CD4-positive, alpha-beta T cell treated with Interleukin-17A for 1 hour (primary cell): ENCODE measurements around the gene WIPI1.
"Not testable (repeated sequence)": the region's sequence is repeated elsewhere in the genome, so short reads cannot be mapped to it uniquely, and the experiment has no call there.

ENCODE experiments used
- DNase-seq: peaks from one replicate; pipeline ENCODE4 v3.0.0-alpha.2; 2020

WIPI1 gene

DNA sequence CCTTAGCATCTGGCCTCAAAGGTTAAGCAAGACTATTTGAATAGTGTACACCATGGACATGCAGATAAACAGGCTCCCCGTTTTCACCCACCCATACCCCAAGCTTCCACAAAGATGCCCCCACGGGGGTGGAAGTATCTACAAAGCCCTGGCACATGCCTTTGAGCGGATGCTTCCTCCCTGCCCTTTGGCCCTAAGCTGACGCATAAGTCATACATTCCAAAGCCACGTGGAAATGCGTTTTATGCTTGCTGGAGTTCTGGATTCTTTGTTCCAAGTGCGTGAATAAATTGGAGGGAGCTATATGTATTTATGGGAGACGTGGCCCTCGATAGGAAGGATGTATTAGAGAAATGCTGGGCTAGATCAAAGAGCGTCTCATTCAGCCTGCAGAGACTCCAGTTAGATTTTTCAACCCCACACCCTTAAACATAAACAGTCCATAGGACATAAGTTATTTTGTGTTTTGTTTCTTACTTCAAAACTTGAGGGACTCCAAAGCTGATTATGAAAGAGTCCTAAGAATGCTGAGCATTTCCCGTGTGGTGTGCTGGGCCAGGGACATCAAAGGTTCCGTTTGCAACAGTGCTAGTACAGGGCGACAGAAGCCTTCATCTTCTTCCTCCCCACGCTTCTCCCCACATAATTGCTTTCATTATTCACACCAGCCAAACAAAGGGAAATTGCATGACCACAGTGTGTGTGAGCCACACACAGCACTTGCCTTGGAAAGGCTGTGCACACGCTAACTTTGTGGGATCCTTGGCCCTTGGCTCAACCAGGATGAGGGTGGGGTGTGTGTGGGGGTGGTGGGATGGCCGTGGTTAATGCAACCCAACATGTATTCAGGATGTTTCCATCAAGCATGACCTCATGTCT, 73.6 kb downstream of the WIPI1 start:
- DNase-seq, result peak; percentile 42

DNA sequence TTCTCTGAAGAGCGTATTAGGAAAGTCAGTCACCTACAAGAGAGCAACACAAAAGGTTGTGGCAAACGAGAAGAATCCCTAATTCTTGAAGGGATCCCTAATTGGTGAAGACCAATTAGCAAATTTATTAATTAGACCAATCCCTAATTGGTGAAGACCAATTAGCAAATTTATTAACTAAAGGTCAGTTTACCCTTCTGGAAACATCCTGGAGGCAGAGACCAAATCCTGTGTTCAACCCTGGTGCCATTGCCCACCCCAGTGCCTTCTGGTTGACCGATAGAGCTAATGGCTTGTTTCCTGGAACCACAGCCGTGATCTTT, 74.2 kb downstream of the WIPI1 start:
- no peak for DNase-seq

DNA sequence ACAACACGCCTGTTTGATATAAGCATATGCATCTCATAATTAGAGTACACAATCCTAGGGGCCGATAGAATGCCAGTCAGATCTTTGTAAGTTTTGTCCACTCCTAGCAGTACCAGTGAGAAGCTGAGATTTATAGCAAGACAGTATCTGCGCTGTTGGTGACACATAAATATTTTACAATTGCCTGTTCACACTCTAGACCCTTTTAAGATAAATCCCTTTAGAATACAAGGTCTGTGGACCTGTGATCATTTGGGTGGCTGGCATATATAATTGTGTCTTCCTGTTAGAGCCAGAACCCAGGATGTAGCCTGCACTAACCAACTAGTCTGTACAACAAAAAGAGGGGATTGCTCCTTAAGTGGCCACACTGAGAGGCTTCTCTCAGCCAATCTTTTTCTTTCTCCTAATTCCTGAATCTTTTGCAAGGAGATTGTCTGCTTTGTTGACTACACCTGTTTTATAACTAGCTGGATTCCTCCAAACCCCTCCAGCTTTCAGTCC, 74.7 kb downstream of the WIPI1 start:
- no peak for DNase-seq

DNA sequence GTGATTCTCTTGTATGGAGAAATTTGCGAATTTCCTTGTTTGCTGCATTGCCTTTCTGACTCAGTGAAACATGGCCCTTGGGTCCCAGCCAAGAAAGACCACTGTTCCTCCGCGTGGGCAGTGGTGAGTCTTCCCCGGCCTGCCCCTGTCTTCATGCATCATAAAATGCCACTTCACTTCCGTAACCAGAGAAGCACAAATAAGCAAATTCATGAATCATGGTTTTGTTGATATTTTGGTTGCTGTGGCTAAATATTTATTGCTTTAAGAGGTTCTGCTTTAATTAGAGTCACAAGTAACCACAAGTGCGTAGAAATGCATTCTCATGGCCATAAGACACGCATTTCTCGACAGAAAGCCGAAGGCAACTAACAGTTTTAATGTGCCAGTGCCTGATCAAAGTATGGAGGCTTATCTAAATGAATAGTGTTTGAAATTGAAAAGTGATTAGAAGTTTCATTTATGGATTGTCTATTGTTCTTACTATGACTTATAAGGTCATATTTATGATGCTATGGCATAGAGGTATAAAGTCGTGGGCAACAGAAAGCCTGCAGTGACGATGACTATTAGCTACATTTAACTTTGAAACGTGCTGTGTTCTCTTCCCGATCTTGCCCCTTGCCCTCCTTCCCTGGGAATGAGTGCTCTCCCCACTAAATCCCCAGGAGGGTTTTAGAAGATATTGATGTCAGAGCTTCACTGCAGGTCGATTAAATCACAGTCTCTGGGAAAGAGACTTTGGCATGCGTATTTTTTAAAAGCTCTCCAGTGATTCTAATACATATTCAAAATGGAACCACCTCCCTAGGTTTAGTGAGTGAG, 76.0 kb downstream of the WIPI1 start:
- no peak for DNase-seq

DNA sequence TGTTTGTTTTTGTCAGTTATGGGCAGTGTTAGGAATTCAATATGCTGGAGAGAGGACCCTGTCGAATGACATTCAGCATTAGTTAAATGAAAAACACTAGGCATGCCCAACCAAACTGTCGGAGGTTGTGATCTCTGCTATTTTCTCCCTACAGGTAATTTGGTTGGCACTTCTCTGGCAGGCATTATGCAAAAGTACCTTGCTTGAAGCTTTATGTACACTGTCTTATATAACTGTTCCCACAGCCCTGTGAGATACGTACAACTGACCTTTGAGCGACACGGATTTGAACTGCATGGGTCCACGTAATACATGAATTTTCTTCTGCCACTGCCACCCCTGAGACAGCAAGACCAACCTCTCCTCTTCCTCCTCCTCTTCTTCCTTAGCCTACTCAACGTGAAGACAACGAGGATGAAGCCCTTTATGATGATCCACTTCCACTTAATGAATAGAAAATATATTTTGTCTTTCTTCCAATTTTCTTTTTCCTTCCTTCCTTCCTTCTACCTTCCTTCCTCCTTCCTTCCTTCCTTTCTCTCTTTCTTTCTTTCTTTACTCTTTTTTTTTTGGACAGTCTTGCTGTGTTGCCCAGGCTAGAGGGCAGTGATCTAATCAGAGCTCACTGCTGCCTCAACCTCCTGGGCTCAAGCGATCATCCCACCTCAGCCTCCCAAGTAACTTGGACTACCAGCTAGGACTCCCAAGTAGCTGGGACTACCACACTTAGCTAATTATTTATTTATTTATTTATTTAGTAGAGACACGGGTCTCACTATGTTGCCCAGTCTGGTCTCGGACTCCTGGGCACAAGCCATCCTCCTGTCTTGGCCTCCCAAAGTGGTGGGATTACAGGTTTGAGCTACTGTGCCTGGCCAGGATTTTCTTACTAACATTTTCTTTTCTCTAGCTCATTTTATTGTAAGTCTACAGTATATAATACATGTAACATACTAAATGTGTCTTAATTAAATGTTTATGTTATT, 77.3 kb downstream of the WIPI1 start:
- DNase-seq, result no peak

DNA sequence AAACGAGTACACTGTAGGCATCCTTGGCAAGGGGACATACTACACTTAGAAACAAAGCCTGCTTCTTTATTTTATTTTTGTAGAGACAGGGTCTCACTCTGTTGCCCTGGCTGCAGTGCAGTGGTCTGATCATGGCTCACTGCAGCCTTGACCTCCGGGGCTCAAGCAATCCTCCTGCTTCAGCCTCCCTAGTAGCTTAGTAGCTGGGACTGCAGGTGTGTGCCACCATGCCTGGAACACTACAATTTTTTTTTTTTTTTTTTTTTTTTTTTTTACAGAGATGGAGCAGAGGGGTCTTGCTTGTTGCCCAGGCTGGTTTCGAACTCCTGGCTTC, 78.2 kb downstream of the WIPI1 start:
- DNase-seq, result no peak

DNA sequence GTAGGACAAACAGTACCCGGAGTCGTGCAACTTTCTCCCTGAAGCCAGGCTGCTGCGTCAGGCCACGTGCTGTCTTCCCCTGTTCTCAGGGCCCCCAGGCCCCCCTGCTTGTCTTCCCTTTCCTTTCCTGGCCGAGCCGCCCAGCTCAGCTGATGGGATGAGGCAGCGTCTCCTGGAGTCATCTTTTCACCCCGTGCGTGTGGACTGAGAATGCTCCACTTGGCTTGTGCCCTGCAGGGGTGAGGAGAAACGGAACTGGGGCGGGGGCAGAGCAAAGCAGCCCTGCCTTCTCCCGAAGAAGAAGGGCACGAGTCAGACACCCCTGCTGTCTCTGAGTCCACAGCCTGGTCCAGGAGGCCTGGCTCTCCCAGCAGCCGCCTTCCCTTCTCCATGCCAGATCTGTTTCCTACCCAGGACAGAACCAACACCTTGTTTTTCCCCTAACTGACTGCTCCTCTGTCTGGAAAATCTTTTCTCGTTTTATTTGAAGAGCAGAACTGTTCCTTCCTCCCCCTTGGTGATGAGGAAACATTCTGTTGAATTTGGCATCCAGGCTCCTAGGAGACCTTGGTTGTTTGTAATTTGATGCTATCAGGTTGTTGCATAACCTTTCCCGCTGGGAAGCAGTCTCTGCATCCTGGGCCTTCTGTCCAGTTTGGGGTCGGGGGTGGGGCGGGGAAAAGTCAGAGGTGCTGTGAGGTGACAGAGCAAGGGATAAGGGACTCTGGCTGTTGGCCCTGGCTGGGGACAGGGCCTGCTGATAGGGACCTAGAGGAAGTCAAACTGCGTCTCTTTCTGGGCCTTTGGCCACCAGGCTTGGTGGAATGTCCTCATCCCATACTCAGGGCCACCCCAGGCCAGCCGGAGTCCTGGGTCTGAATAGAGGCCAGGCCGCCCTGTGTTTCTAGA, 78.8 kb downstream of the WIPI1 start:
- no peak for DNase-seq

DNA sequence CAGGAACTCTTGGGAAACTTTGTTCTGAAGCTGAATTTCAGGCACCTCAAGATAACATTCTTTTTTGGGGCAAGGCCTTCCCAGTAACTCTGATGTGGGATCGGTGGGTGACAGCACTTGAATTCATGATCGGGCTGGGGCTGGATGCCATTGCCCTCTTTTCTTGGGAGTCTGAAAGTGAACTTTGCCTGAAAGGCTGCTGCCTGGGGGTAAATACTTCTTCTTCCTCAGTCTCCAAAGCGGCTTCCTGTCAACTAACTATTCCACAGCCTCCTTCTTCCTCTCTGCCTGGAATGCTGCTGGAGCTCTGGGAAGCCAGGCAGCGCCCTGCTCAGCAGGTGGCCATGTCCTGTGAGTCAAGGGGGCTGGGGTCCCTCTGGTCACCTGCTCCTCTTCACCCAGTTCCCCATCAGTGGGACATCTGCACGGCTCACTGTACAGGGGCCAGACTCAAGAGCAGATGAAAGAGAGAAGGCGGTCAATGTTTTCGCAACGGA, 79.5 kb downstream of the WIPI1 start:
- DNase-seq, result no peak

DNA sequence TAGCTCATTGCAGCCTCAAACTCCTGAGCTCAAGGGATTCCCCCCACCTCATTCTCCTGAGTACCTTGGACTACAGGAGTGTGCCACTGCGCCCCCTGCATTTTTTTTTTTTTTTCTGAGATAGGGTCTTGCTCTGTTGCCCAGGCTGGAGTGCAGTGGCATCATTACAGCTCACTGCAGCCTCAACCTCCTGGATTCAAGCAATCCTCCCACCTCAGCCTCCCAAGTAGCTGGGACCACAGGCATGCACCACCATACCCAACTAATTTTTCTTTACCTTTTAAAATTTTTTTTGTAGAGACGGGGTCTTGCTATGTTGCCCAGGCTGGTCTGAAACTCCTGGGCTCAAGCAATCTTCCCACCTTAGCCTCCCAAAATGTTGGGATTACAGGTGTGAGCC, 81.1 kb downstream of the WIPI1 start:
- not testable (repeated sequence) for DNase-seq

DNA sequence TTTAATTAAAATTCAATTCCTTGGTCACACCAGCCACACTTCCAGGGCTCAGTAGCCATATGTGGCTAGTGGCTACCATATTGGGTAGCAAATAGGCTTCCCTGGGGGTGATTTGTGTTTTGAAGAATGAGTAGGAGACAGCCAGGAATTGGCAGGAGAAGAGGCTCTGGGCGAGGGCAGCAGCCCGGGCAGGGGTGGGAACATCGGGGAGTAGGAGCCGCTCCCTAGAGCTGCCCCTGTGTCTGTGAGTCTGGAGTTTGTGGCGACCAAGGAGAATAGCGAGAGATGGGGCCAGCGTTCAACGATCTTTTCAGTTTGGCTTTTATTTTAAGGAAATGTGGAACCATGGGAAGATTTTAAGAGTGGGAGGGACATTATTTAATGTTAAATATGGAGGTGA, 81.7 kb downstream of the WIPI1 start:
- no peak for DNase-seq
